Brain microvascular endothelial cell (primary cell): ENCODE measurements around the gene EIF3F.

Experiments
- DNase-seq: peaks from one replicate; pipeline ENCODE4 v3.0.0-alpha.2; 2020
- H3K27ac ChIP-seq: fragments of 250-450 bp; sonication (Bioruptor Pico); 2 replicates; pipeline ENCODE4 v1.5.1; 2020; ENCODE audit warnings: mild to moderate bottlenecking, moderate library complexity
- H3K27me3 ChIP-seq: fragments of 250-450 bp; sonication (Bioruptor Pico); replicated peaks from 2 replicates; pipeline ENCODE4 v1.5.1; 2020; ENCODE audit warnings: mild to moderate bottlenecking
- H3K36me3 ChIP-seq: fragments of 250-450 bp; sonication (Bioruptor Pico); replicated peaks from 2 replicates; pipeline ENCODE4 v1.5.1; 2020; ENCODE audit warnings: mild to moderate bottlenecking
- H3K4me3 ChIP-seq: 2 replicates; pipeline ENCODE4 v1.5.1; 2011; ENCODE audit warnings: low read depth, mild to moderate bottlenecking, control low read depth, low read length, moderate library complexity
- CTCF ChIP-seq: IDR thresholded peaks from 2 replicates; pipeline ENCODE4 v1.5.1; 2011; ENCODE audit warnings: low read depth, mild to moderate bottlenecking, moderate library complexity, low read length, control low read depth, inconsistent platforms; ENCODE audit errors: missing control alignments
- in situ Hi-C: cut with HindIII; loops from 2 replicates; pipeline ENCODE4 v1.10.0; 2017; ENCODE audit warnings: low sequenced_read_pairs, low pct_ligation_motif_present

EIF3F gene

DNA sequence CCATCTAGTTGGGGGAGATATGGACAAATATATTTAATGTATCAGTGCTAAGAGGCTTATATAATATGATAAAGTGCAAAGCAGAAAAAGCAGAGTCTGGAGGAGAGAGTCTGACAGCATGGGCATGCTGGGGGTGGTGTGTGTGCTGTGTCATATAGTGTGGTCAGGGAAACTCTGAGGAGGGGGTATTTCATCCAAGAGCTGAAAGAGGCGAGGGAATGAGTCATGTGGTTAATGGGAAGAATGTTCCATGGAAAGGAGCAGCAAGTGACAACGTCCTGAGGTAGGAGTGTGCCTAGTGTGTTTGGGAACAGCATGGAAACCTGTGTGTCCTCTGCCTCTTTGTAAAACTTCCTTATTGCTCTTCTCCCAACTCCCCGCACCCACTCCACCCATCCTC, 38.0 kb downstream of the EIF3F start:
- Histone ChIP-seq H3K36me3 (no peaks in the 10 kb centered on the region), H3K27me3 (no peaks in the 10 kb centered on the region), H3K27ac (no peak overlapping the region), H3K4me3 (no peak overlapping the region)
- peak; percentile 32 for DNase-seq
- in situ Hi-C loops, result no loop called here
- no peak for TF ChIP-seq CTCF

DNA sequence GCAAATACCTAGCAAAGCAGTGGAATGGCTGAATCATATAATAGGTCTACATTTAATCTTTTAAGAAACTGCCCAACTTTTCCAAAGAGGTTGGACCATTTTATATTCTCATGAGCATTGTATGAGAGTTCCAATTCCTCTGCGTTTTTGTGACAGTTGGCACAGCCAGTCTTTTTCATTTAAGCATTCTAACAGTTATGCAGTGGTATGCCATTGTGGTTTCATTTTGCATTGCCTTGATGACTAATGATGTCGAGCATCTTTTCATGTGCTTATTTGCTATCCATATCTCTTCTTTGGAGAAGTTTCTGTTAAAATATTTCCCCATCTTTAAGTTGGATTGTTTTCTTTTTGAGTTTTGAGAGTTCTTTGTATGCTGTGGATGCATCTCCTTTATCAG, 38.7 kb downstream of the EIF3F start:
- Histone ChIP-seq H3K4me3 (no peak overlapping the region), H3K36me3 (no peaks in the 10 kb centered on the region), H3K27ac (no peak overlapping the region), H3K27me3 (no peaks in the 10 kb centered on the region)
- in situ Hi-C loops, result no loop called here
- no peak for TF ChIP-seq CTCF
- DNase-seq, result peak; percentile 72

- Histone ChIP-seq H3K4me3 (no peak overlapping the region), H3K27ac (no peak overlapping the region), H3K27me3 (no peaks in the 10 kb centered on the region), H3K36me3 (no peaks in the 10 kb centered on the region)
- no peak for DNase-seq
- in situ Hi-C loops, result no loop called here
- no peak for TF ChIP-seq CTCF
Observed at GRCh38 chr11:8026982-8027381, 39.8 kb downstream of the EIF3F start.

DNA sequence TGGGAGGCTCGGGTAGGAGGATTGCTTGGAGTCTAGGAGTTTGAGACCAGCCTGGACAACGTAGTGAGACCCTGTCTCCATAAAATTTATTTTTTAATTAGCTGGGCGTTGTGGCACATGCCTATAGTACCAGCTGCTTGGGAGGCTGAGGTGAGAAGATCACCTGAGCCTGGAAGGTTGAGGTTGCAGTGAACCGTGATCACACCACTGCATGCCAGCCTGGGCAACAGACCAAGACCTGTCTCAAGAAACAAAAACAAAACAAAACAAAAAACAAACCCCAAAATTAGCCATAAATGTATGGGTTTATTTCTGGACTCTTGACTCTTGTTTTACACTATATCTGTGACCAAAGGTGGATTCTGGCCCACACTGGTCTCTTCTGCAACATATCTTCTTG, 41.6 kb downstream of the EIF3F start:
- Histone ChIP-seq H3K27me3 (no peaks in the 10 kb centered on the region), H3K27ac (no peak overlapping the region), H3K4me3 (no peak overlapping the region), H3K36me3 (no peaks in the 10 kb centered on the region)
- no peak for DNase-seq
- in situ Hi-C loops, result no loop called here
- TF ChIP-seq CTCF, result no peak

GRCh38 chr11:8030526-8031247, 43.5 kb downstream of the EIF3F start:
- Histone ChIP-seq H3K4me3 (no peak overlapping the region), H3K27me3 (no peaks in the 10 kb centered on the region), H3K27ac (no peak overlapping the region), H3K36me3 (no peaks in the 10 kb centered on the region)
- DNase-seq, result no peak
- in situ Hi-C loops, result no loop called here
- no peak for TF ChIP-seq CTCF
